Measurements from ENCODE around the gene CCDC102A.
A peak's percentile ranks its signal among the peaks of the same experiment; 100 is the strongest.
"Not testable (repeated sequence)": the region's sequence is repeated elsewhere in the genome, so short reads cannot be mapped to it uniquely, and the experiment has no call there.

CCDC102A gene

GRCh38 chr16:57499941-57500340, 36.4 kb downstream of the CCDC102A start:
- not testable (repeated sequence) for DNase-seq

- no peak for DNase-seq
Observed at GRCh38 chr16:57498031-57498430, 38.3 kb downstream of the CCDC102A start.

GRCh38 chr16:57497121-57497520, 39.2 kb downstream of the CCDC102A start:
- DNase-seq: no peak

GRCh38 chr16:57493767-57494166, 42.6 kb downstream of the CCDC102A start:
- DNase-seq: no peak

- no peak for DNase-seq
Observed at GRCh38 chr16:57489229-57489628, 47.1 kb downstream of the CCDC102A start.

GRCh38 chr16:57486858-57487834, 49.2 kb downstream of the CCDC102A start:
- no peak for DNase-seq

- peak; percentile 68 for DNase-seq
Observed at GRCh38 chr16:57485916-57486857, 50.2 kb downstream of the CCDC102A start, which contains the start of gene DOK4. Gene DOK4, minus strand, starts transcription at chr16:57486493. Its CDS starts 6,986 bp downstream, at chr16:57479507.

- no peak for DNase-seq
Observed at GRCh38 chr16:57485091-57485915, 51.1 kb downstream of the CCDC102A start.

- DNase-seq: no peak
Observed at GRCh38 chr16:57484515-57485005, 51.8 kb downstream of the CCDC102A start.

GRCh38 chr16:57483725-57484514, 52.5 kb downstream of the CCDC102A start:
- no peak for DNase-seq

- no peak for DNase-seq
Observed at GRCh38 chr16:57482845-57483545, 53.4 kb downstream of the CCDC102A start.

- no peak for DNase-seq
Observed at GRCh38 chr16:57481421-57481820, 55.0 kb downstream of the CCDC102A start.

GRCh38 chr16:57480754-57481230, 55.6 kb downstream of the CCDC102A start:
- DNase-seq: no peak

GRCh38 chr16:57479976-57480753, 56.2 kb downstream of the CCDC102A start:
- no peak for DNase-seq

GRCh38 chr16:57479205-57479975, 57.0 kb downstream of the CCDC102A start:
- DNase-seq: no peak

- no peak for DNase-seq
Observed at GRCh38 chr16:57478396-57479204, 57.8 kb downstream of the CCDC102A start.

GRCh38 chr16:57477531-57478202, 58.7 kb downstream of the CCDC102A start:
- DNase-seq: no peak

Data from effector CD8-positive, alpha-beta T cell (primary cell).